Coronary artery (tissue), 2 donors: ENCODE data around the gene SGMS1.
"Not testable (repeated sequence)": the region's sequence is repeated elsewhere in the genome, so short reads cannot be mapped to it uniquely, and the experiment has no call there.

ENCODE experiments used
- DNase-seq: peaks from one replicate; pipeline ENCODE4 v3.0.0-alpha.2; 2017; ENCODE audit warnings: low spot score
- H3K27ac ChIP-seq, 2 donors: fragments of 200-600 bp; sonication (generic); one replicate each; pipeline ENCODE4 v1.5.1; 2016 to 2019
- H3K4me3 ChIP-seq: fragments of 200-600 bp; sonication (generic); 2 replicates; pipeline ENCODE4 v1.5.1; 2016; ENCODE audit warnings: mild to moderate bottlenecking, moderate library complexity
- CTCF ChIP-seq: fragments of 200-600 bp; sonication (generic); IDR thresholded peaks from one replicate; pipeline ENCODE4 v1.5.1; 2019; ENCODE audit warnings: antibody characterized with exemption

Gene SGMS1

GRCh38 chr10:50554376-50554994 is 69.3 kb downstream of the SGMS1 start:
- no peak for DNase-seq
- no peak for TF ChIP-seq CTCF
- Histone ChIP-seq H3K4me3 (no peak overlapping the region), H3K27ac (peak overlapping the region; percentile 40 to 60)

- no peak for DNase-seq
- Histone ChIP-seq H3K27ac (peak overlapping the region; percentile 27 to 79), H3K4me3 (peak overlapping the region; percentile 30)
- no peak for TF ChIP-seq CTCF
Observed at GRCh38 chr10:50552771-50553535, 70.8 kb downstream of the SGMS1 start.

GRCh38 chr10:50552308-50552707 is 71.4 kb downstream of the SGMS1 start:
- Histone ChIP-seq H3K4me3 (peak overlapping the region; percentile 30), H3K27ac (peak overlapping the region; percentile 27 to 79)
- TF ChIP-seq CTCF: no peak
- DNase-seq: no peak

GRCh38 chr10:50551894-50552293 is 71.9 kb downstream of the SGMS1 start:
- peak overlapping the region in 1 of 2 donors; percentile 79 for H3K27ac ChIP-seq
- DNase-seq: no peak
- no peak for TF ChIP-seq CTCF
- peak overlapping the region; percentile 30 for H3K4me3 ChIP-seq

- H3K27ac ChIP-seq: peak overlapping the region in 1 of 2 donors; percentile 13
- no peak for TF ChIP-seq CTCF
- H3K4me3 ChIP-seq: no peak overlapping the region
- no peak for DNase-seq
Observed at GRCh38 chr10:50550291-50550839, 73.4 kb downstream of the SGMS1 start.

GRCh38 chr10:50549186-50549585 is 74.6 kb downstream of the SGMS1 start:
- not testable (repeated sequence) for H3K27ac ChIP-seq, H3K4me3 ChIP-seq, DNase-seq

- H3K4me3 ChIP-seq, DNase-seq, H3K27ac ChIP-seq: not testable (repeated sequence)
Observed at GRCh38 chr10:50548481-50548880, 75.3 kb downstream of the SGMS1 start.

GRCh38 chr10:50546287-50546686 is 77.5 kb downstream of the SGMS1 start:
- H3K4me3 ChIP-seq, H3K27ac ChIP-seq, DNase-seq: not testable (repeated sequence)
